Measurements from ENCODE around the gene KLHL29.

KLHL29 gene

GRCh38 chr2:23753291-23754010, 368.5 kb downstream of the KLHL29 start:
- no peak for DNase-seq

DNA sequence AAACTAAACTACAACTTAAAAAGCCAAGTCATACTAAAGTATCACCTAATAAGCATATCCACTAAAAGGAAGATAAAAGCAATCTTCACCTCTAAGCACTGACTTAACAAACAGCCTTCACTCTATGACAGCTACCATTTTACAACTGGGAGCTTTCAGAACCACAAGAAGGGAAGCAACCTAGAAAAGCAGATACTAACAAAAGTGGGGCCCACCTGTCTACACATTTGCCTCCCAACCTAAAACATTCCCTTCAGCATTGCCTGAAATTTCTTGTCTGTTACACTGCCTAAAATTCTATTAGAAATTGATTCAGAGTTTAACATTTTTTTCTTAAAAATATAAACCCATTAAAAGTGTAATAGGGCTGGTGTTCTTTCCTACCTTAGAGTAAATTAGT, 370.0 kb downstream of the KLHL29 start:
- no peak for DNase-seq

GRCh38 chr2:23756593-23757292, 371.8 kb downstream of the KLHL29 start:
- DNase-seq = no peak

GRCh38 chr2:23757686-23758433, 372.9 kb downstream of the KLHL29 start:
- no peak for DNase-seq

Measured in activated CD4-positive, alpha-beta T cell treated with anti-CD3 and anti-CD28 coated beads, Interleukin-2, amount 50 U/mL, for 48 hours (primary cell).